GM13977 (cell line): ENCODE data around the gene OR51E1.

ENCODE experiments used
- DNase-seq: peaks from one replicate; pipeline ENCODE4 v3.0.0; 2012; ENCODE audit warnings: low spot score
- in situ Hi-C: fragments of 300-500 bp; cut with MboI; formaldehyde crosslinking; loops from one replicate; pipeline ENCODE4 v1.12.0; 2022; ENCODE audit warnings: low sequenced_read_pairs, low pct_unique_long_range_greater_than_20kb, mixed read lengths, inconsistent platforms; ENCODE audit not compliant: unreplicated experiment
- TF ChIP-seq, protein P1 (sequence below): IDR thresholded peaks from 2 replicates; pipeline ENCODE4 v1.5.1; 2012; ENCODE audit warnings: mild to moderate bottlenecking, control low read depth; ENCODE audit not compliant: insufficient read depth; ENCODE audit errors: extremely low read depth, missing control alignments

OR51E1 gene

DNA sequence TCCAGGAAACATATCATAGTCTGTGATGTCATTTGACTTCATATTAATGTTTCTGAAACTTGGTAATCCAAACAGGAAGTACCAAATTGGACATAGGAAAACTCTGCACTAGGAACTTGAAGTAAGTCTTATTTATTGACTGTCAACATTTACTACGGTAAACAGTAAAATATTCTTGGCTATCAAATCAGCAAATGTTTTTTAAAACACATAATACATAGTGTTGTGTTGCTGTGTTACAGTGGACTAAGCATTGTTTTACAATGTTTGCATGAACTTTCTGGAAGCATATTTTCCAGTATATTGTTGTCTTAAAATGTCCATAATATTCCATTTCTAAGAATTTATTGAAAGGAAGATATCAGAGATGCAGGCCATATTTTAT lies 56.6 kb downstream of the OR51E1 start:
- DNase-seq = no peak
- TF ChIP-seq, protein P1, sequence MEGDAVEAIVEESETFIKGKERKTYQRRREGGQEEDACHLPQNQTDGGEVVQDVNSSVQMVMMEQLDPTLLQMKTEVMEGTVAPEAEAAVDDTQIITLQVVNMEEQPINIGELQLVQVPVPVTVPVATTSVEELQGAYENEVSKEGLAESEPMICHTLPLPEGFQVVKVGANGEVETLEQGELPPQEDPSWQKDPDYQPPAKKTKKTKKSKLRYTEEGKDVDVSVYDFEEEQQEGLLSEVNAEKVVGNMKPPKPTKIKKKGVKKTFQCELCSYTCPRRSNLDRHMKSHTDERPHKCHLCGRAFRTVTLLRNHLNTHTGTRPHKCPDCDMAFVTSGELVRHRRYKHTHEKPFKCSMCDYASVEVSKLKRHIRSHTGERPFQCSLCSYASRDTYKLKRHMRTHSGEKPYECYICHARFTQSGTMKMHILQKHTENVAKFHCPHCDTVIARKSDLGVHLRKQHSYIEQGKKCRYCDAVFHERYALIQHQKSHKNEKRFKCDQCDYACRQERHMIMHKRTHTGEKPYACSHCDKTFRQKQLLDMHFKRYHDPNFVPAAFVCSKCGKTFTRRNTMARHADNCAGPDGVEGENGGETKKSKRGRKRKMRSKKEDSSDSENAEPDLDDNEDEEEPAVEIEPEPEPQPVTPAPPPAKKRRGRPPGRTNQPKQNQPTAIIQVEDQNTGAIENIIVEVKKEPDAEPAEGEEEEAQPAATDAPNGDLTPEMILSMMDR = no peak
- in situ Hi-C loops = no loop called here

DNA sequence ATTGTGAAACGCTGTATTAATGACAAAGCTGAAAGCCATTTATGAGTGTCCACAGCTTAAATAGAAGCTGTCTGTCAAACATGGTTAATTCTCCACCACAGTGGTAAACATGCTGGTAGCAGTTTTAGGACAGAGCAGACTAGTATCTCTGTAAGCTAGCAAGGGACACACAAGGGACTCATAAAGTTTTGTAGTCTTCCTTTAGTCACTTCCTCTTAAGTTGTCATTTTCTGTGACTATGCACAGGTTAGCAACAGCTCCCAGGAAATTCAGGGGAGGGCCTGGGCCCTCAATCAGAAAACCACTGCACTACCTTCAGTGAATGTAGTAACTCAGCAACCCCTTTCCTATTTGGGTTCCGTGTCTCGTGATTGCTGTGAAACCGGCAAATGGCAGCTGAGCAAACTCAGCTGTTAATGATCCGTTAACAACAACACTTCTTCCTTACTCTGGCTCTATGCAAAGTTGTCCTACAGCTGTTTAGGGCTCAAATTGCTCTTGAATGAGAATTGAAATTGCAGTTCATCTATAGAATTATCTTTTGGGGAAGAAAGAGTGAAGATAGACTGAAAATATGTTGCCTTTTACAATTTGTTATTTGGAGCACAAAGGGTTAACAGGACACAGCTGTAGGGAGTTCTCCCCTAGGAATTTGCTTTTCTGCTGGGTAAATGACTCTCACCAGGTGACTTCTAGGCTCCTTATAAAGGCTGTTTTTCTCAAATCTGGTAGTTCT lies 60.4 kb downstream of the OR51E1 start, which contains the start of gene MMP26:
TSS of gene MMP26 (plus strand) at position 731 of the 736 bp plus-strand sequence.
- in situ Hi-C loops = no loop called here
- DNase-seq = no peak
- TF ChIP-seq, protein P1 = no peak

DNA sequence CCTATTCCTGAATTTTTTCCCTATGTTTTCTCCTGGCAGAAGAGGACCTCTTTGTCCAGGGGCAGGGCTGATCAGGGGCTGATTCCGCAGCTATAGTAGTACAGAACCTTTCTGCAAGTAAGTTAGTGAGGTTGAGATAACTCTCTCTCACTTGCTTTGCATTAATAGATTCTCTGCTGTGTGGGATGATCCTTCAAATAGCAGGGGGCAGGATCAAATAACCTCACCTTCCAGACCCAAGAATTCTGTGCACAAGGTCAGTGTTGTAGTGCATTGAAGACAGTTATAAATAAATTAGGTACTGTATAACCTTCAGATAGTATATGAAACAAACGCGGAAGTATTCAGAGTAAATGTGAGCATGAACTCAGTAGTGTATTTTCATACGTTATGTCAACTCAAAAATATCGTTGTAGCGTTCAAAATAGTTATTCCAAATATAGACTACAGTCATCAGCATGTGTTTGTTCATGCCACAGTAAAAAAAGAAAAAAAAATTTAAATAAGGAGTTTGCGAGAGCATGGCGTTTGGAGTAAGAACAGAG lies 61.1 kb downstream of the OR51E1 start:
- TF ChIP-seq, protein P1 = no peak
- no peak for DNase-seq
- in situ Hi-C loops = no loop called here
